HL-60 (cell line): ENCODE measurements around the gene CCS.
A peak's percentile ranks its signal among the peaks of the same experiment; 100 is the strongest.

Source experiments
- DNase-seq, 2 experiments: peaks; one replicate each; pipeline ENCODE4 v3.0.0-alpha.2; 2010 to 2020; ENCODE audit warnings: low read depth in 1 of 2, low spot score in 1 of 2
- H3K27ac ChIP-seq: fragments of 250-450 bp; sonication (Bioruptor Pico); replicated peaks from 2 replicates; pipeline ENCODE4 v1.5.1; 2020; ENCODE audit warnings: mild to moderate bottlenecking, moderate library complexity
- H3K27me3 ChIP-seq: fragments of 250-450 bp; sonication (Bioruptor Pico); 2 replicates; pipeline ENCODE4 v1.5.1; 2021; ENCODE audit warnings: mild to moderate bottlenecking, moderate library complexity; ENCODE audit not compliant: insufficient read depth, poor library complexity, severe bottlenecking
- H3K4me3 ChIP-seq: replicated peaks from 2 replicates; pipeline ENCODE4 v1.5.1; 2011; ENCODE audit warnings: mild to moderate bottlenecking, control low read depth, low read length; ENCODE audit not compliant: insufficient read depth
- GABPA ChIP-seq: IDR thresholded peaks from 2 replicates; pipeline ENCODE4 v1.6.1; 2012; ENCODE audit warnings: low read depth
- POLR2AphosphoS5 ChIP-seq: IDR thresholded peaks from 2 replicates; pipeline ENCODE4 v1.6.1; 2012; ENCODE audit warnings: low read depth
- SPI1 ChIP-seq: IDR thresholded peaks from 2 replicates; pipeline ENCODE4 v1.6.1; 2012; ENCODE audit warnings: low read depth, mild to moderate bottlenecking, borderline replicate concordance
- TF ChIP-seq, protein P1 (sequence below): IDR thresholded peaks from one replicate; pipeline ENCODE4 v1.5.1; 2011; ENCODE audit warnings: low read length, control low read depth, inconsistent platforms; ENCODE audit not compliant: insufficient read depth
- TF ChIP-seq, protein P2 (sequence below): IDR thresholded peaks from 2 replicates; pipeline ENCODE4 v1.6.1; 2012; ENCODE audit warnings: low read depth; ENCODE audit not compliant: insufficient replicate concordance

Gene CCS

DNA sequence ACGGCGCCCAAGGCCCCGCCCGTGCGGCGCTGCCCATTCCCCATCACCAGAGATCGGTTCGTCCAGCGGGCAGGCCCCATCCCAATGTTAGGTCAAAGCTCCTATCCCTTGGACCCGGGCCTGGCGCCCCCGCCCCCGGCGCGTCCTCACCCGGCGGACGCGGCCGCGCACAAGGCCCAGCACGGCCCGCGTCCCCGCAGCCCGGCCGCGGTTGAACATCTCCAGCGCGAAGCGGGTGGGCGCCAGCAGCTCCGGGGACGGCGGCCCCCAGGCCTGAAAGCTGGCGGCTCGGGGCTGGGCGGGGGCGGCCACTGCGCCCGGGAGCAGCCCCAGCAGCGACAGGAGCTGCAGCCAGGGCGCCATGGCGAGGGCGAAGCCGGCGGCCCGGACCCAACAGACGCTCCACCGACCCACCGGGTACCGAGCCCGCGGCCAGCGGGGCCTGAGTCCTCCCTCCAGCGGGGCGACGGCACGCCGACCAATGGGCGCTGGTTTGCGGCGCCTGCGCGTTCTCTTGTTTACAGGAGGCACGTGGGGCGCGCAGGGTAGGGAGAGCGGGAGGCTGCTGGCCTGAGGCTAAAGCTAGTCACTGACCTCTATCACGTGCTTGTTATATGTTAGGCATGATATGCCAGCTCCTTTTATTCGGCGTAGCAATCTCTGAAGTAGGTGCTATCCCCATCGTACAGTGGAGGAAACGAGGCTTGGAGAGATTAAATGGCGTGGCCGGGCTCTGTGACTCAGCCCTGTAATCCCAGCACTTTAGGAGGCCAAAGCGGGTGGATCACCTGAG, 24.7 kb upstream of the CCS start, which contains the start of gene CTSF:
TSS of gene CTSF (minus strand) at position 483 of the 793 bp plus-strand sequence. CDS start at position 363, 120 bp downstream.
- Histone ChIP-seq H3K27me3 (peaks cover 15% of the 10 kb centered on the region), H3K27ac (no peak within 1 kb of the TSS), H3K4me3 (no peak within 1 kb of the TSS)
- TF ChIP-seq POLR2AphosphoS5 = no peak
- TF ChIP-seq, protein P1, sequence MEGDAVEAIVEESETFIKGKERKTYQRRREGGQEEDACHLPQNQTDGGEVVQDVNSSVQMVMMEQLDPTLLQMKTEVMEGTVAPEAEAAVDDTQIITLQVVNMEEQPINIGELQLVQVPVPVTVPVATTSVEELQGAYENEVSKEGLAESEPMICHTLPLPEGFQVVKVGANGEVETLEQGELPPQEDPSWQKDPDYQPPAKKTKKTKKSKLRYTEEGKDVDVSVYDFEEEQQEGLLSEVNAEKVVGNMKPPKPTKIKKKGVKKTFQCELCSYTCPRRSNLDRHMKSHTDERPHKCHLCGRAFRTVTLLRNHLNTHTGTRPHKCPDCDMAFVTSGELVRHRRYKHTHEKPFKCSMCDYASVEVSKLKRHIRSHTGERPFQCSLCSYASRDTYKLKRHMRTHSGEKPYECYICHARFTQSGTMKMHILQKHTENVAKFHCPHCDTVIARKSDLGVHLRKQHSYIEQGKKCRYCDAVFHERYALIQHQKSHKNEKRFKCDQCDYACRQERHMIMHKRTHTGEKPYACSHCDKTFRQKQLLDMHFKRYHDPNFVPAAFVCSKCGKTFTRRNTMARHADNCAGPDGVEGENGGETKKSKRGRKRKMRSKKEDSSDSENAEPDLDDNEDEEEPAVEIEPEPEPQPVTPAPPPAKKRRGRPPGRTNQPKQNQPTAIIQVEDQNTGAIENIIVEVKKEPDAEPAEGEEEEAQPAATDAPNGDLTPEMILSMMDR = no peak
- TF ChIP-seq SPI1 = no peak
- TF ChIP-seq, protein P2, sequence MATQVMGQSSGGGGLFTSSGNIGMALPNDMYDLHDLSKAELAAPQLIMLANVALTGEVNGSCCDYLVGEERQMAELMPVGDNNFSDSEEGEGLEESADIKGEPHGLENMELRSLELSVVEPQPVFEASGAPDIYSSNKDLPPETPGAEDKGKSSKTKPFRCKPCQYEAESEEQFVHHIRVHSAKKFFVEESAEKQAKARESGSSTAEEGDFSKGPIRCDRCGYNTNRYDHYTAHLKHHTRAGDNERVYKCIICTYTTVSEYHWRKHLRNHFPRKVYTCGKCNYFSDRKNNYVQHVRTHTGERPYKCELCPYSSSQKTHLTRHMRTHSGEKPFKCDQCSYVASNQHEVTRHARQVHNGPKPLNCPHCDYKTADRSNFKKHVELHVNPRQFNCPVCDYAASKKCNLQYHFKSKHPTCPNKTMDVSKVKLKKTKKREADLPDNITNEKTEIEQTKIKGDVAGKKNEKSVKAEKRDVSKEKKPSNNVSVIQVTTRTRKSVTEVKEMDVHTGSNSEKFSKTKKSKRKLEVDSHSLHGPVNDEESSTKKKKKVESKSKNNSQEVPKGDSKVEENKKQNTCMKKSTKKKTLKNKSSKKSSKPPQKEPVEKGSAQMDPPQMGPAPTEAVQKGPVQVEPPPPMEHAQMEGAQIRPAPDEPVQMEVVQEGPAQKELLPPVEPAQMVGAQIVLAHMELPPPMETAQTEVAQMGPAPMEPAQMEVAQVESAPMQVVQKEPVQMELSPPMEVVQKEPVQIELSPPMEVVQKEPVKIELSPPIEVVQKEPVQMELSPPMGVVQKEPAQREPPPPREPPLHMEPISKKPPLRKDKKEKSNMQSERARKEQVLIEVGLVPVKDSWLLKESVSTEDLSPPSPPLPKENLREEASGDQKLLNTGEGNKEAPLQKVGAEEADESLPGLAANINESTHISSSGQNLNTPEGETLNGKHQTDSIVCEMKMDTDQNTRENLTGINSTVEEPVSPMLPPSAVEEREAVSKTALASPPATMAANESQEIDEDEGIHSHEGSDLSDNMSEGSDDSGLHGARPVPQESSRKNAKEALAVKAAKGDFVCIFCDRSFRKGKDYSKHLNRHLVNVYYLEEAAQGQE = no peak
- no peak for TF ChIP-seq GABPA
- DNase-seq = peak; percentile 12 to 52

DNA sequence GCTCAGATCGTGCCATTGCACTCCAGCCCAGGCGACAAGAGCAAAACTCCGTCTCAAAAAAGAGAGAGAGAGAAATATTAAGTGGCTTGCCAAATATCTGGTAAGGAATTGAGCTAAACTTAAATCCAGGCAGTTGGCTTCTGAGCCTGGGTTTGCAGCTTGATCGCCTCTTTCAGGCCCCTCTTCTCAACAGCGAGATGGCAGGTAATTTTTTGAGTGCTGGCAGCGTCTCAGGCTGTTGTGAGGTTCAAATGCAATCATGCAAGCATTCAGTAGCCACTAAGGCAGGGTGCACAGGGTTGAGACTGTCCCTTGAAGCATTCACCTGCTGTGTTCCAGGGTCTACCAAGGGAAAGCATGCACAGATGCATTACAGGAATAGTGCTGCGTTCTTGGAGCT, 23.9 kb upstream of the CCS start:
- Histone ChIP-seq H3K27me3 (peaks cover 15% of the 10 kb centered on the region), H3K27ac (no peak overlapping the region), H3K4me3 (no peak overlapping the region)
- no peak for DNase-seq
- TF ChIP-seq SPI1 (no peak), POLR2AphosphoS5 (no peak), GABPA (no peak)
- TF ChIP-seq, protein P2 = no peak
- TF ChIP-seq, protein P1 = no peak

DNA sequence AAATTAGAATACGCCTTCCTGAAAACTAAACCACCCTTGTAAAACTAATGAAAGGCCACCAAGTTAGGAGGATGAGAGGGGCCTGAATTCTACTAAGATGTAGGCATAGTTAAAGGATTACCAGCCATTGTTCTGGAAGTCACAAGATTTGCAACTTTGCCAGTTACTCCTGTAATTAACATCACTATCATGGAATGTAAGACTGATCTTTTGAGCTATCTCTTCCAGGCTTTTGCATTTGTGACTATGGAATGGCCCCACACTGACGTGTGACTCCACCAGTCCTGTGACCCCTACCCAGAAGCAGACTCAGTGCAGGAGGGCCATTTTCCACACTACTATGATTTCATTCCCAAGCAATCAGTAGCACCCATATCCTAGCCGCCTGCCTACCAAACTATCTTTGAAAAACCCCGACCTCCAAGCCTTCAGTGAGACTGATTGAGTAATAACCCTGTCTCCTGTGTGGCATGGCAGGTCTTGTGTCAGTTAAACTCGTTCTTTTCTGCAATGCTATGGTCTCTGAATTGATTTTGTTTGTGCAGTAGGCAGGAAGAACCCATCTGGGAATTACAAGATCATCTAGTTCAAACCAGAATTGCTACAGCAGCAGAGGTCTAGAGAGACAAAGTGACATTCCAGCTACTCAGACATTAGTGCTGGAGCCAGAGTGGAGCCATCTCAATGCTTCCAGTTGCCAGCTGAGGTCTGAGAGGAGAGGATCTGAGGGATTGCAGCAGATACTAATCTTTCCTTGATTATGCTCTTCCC, 22.7 kb upstream of the CCS start:
- Histone ChIP-seq H3K27ac (no peak overlapping the region), H3K27me3 (peaks cover 15% of the 10 kb centered on the region), H3K4me3 (no peak overlapping the region)
- TF ChIP-seq, protein P1 = no peak
- TF ChIP-seq GABPA = no peak
- no peak for TF ChIP-seq POLR2AphosphoS5
- TF ChIP-seq, protein P2 = no peak
- TF ChIP-seq SPI1 = no peak
- no peak for DNase-seq
